Non-pigmented ciliary epithelial cell (primary cell): ENCODE measurements around the gene PHLDB1.
A peak's percentile ranks its signal among the peaks of the same experiment; 100 is the strongest.
"Not testable (repeated sequence)": the region's sequence is repeated elsewhere in the genome, so short reads cannot be mapped to it uniquely, and the experiment has no call there.

ENCODE experiments used
- DNase-seq: peaks from one replicate; pipeline ENCODE4 v3.0.0-alpha.2; 2010; ENCODE audit warnings: low read depth

Gene PHLDB1

GRCh38 chr11:118606157-118606843 is 1.1 kb upstream of the PHLDB1 start:
- no peak for DNase-seq

DNA sequence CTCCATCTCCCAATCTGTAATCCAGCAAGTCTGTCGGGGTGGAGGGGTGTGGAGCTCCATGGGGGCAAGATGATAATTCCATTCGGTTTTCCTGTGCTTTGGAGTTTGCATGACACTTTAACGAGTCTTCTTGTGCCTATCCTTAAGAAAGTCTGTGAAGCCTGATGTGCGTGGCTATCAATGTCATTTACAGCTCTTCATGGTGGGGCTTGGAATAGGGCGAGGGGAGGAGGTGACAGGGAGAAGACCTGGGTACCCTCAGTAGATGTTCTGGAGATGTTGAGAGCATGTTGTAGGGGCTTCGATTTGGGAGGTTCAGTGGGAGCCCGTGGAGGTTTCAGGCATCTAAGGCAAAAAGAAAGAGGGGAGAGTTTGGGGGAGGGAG is 579 bp upstream of the PHLDB1 start:
- no peak for DNase-seq

- no peak for DNase-seq
Observed at GRCh38 chr11:118608360-118609227, 1.2 kb downstream of the PHLDB1 start.

- DNase-seq: no peak
Observed at GRCh38 chr11:118609380-118610224, 2.2 kb downstream of the PHLDB1 start.

DNA sequence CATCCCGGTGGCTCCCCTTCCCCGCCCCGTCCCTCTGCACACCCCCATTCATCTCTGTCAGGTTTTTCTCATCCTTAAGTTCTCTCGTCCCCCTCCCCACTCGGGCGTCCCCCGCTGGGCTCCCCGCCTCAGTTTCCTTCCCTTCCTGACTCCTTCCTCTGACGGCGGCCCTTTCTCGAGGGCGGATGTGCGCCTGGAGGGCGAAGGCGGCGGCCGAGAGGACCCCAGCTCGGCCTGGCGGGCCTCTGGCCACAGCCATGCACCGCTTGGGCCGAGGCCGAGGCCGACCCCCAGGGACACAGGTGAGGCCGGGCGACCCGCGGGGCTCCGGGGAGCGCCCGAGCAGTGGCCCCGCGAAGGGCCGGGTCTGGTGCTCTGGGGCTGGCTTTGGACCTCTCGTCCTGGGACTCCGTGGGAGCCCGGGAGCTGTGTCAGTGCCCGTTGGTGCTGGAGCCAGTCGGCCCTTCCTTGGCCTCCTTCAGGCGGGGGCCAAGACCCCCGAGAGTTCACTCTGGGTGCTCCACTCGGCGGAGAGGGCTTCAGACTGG is 2.9 kb downstream of the PHLDB1 start:
- no peak for DNase-seq

GRCh38 chr11:118610773-118611432 is 3.5 kb downstream of the PHLDB1 start:
- DNase-seq: no peak

DNA sequence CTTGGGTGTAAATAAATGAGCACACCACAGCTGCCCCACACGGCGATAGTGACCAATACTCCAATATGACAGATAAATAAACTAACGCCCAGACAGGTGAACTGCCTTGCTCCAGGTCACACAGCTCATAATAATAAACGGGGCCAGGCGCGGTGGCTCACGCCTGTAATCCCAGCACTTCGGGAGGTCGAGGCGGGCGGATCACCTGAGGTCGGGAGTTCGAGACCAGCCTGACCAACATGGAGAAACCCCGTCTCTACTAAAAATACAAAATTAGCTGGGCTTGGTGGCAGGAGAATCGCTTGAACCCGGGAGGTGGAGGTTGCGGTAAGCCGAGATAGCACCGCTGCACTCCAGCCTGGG is 4.0 kb downstream of the PHLDB1 start:
- DNase-seq: not testable (repeated sequence)

GRCh38 chr11:118612378-118612777 is 5.0 kb downstream of the PHLDB1 start:
- DNase-seq: no peak

- DNase-seq: no peak
Observed at GRCh38 chr11:118614511-118614910, 7.1 kb downstream of the PHLDB1 start.

GRCh38 chr11:118615282-118615975 is 8.0 kb downstream of the PHLDB1 start:
- no peak for DNase-seq

DNA sequence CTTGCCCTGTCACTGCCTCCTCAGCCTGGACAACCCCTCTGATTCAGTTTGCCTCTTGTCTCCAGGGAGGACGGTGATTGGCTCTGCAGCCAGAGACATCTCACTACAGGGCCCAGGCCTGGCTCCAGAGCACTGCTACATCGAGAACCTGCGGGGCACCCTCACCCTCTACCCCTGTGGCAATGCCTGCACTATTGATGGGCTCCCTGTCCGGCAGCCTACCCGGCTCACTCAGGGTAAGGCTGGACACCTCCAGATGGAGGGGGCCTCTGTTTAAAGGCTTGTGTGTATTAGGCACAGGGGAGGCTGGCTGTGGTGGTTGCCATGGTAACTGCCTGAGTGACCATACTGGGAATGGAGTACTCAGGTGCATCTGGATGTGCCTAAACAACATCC is 8.6 kb downstream of the PHLDB1 start:
- no peak for DNase-seq

DNA sequence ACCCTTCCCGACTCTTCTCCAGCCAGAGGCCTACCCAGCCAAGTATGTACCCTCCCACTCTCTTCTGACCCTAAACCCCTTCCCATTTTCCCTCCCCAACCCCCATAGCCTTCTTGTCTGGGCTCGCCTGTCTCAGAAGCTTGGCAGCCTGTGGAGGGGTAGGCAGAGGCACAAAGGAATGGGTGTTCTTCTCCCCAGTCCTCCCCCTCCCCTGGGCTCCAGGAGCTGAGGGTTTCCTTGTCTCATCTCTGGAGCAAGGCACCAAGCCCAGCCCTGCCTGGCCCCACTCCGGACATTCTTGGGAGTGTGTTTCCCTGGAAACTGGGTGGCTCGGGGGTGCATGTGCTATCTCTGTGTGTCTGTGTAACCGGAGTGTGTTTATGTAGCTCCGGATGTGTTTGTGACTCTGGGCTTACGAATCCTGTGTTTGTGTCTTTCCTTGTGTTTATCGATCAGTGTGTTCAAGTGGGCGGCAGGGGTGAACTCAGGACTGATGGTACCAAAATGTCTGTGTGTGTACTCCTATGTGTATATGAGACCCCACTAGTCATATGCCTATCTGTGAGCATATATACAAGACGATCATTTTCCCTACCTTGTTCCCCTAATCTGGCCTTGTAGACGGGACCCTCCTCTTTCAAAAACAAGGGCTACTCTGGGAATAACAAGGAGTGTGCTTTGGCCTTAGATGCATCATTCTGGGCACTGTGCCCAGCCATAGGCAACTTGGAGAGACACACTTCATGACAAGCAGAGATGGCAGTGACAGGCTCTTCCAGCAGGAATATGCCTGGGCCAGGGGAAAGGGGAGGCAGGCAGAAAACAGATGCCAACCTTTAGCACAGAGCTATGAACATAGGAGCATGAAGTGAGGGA is 10.9 kb downstream of the PHLDB1 start:
- no peak for DNase-seq

DNA sequence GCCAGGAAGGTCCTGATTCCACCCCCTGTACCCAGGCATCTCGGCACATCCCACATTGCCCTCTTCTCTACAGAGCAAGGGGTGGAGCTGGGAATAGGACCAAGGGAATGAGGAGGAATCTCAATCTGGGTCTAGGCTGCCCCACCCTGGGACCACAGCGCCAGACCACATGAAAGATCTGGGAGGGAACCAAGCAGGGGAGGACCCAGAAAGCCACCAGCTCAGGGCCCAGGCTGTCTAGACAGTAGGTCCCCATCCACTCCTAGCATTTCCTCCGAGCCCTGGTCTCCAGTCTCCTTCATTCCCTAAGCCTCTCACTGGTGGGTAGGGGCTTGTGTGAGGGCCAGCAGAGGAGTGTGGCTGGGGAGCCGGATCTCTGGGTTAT is 11.6 kb downstream of the PHLDB1 start:
- no peak for DNase-seq

DNA sequence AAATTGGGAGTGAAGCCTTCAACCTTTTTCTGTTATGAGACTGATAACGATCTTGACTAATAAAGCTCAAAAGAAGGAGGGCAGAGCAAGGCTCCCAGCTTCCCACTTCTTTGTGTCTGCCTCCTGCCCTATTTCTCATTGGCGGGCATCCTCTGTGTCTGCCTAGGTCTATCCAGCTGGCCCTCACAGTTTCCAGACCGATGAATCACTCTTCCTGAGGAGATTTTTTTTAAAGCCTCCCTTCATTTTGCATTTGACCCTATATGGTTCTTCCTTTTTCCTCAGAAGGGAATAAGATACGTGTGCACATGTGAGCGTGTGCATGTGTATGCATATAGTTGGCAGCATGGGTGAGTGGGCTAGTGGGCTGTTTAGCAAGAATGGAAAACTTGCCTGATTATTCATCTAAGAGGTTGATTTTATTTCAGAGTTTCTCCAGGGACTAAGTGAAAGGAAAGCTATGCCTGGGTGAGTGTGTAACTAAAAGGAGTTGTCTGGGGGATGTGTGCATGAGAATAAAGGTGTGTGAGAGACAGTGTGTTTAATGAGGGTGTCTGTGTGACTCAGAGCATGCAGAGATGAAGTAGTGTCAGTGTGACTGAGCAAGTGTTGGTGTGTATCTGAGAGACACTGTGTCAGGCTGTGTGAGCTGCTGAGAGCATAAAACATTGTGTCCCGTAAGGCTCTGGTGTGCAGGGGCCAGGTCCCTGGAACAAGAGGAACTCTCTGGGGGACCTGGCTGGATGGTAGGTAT is 12.2 kb downstream of the PHLDB1 start:
- DNase-seq: peak; percentile 95

- no peak for DNase-seq
Observed at GRCh38 chr11:118620529-118621070, 13.2 kb downstream of the PHLDB1 start.

DNA sequence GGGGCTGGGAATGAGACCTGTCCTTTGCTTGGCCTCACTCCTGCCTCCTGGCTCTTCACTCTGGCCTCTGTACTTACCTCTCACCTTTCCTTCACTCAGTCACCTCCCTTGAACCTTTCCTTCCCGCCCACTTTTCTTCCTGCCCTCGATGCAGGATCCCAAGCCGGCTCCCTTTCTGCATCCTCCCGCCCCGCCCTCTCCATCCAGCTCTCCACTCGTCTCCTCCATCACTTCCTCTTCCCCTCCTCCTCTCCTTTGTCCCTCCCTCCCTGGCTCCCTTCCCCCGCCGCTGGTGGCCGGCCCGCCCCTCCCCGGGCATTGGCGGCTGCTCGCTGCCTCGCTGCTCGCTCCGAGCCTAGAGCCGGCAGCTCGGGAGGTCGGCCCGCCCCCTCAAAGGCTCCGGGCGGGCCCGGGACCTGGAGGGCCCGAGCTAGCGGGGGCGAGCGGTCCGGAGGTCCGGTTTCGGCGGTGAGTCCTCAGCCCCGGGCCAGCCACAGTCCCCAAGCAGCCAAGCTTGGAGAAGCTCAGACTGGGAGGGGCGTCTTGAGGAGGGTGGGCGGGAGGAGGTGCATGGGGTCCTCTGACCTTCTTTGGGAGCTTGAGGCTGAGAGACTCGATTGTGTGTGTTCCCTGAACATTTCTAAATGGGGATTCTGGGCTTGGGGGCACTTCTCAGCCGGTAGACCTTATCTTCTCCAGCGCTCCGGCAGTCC is 13.8 kb downstream of the PHLDB1 start:
- no peak for DNase-seq

DNA sequence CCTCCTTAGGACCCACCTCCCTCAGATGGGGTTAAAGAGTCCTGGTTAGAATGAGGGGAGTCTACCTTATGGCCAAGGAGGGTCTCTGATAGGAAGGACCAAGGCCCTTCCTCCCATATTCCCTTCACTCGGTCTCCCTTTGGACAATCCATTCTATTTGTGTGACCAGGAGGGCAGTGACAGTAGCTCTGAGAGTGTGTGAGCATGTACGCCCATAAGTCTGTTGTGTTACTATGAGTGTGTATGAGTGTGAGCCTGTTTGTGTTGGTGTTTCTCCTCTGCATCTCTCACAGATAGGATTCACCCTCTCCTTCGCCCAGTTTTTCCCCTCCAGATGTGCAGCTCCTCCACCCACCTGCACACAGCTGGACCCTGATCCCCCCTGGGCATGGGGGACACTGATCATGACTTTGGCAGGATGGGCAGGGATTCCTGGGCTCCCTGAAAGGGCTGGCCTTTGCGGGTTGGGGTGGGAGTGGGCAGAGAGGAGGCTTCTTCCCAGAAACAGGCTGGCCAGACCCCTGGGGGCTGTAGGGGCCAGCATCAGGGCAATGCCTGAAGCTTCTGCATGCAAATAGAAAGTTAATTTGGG is 14.5 kb downstream of the PHLDB1 start:
- no peak for DNase-seq
